Neural cell (in vitro differentiated cells): ENCODE measurements around the gene TTC39B. TPM values are rescaled to one million over a fixed set of nuclear protein-coding genes. Genes with fewer than 3 reads are reported as not detected.

Experiments
- H2AFZ ChIP-seq: fragments of 200-600, 300-800 bp; sonication (generic), shearing (Covaris generic); 2 replicates; pipeline ENCODE4 v1.6.0; 2014; ENCODE audit warnings: low read depth, mild to moderate bottlenecking, antibody characterized with exemption, low read length, moderate library complexity
- H3F3A ChIP-seq: fragments of 200-600 bp; shearing (Covaris generic); 2 replicates; pipeline ENCODE4 v1.6.1; 2016; ENCODE audit warnings: mild to moderate bottlenecking, moderate library complexity, mixed read lengths, antibody characterized with exemption, low read length; ENCODE audit not compliant: insufficient read depth, poor library complexity, severe bottlenecking
- H3K27ac ChIP-seq: fragments of 200-600, 300-800 bp; sonication (generic), shearing (Covaris generic); 2 replicates; pipeline ENCODE4 v1.5.1; 2014; ENCODE audit warnings: mild to moderate bottlenecking, low read length, moderate library complexity
- H3K27me3 ChIP-seq: fragments of 300-800, 200-600 bp; sonication (generic), shearing (Covaris generic); 2 replicates; pipeline ENCODE4 v1.6.0; 2014; ENCODE audit warnings: mild to moderate bottlenecking, low read depth, low read length, moderate library complexity; ENCODE audit not compliant: insufficient read depth
- H3K36me3 ChIP-seq: fragments of 300-800, 200-600 bp; sonication (generic), shearing (Covaris generic); 2 replicates; pipeline ENCODE4 v1.5.1; 2014; ENCODE audit warnings: mild to moderate bottlenecking, antibody characterized with exemption, low read length, moderate library complexity; ENCODE audit not compliant: insufficient read depth
- H3K4me2 ChIP-seq: fragments of 300-800, 200-600 bp; sonication (generic), shearing (Covaris generic); 2 replicates; pipeline ENCODE4 v1.6.0; 2014; ENCODE audit warnings: mild to moderate bottlenecking, low read length
- H3K4me3 ChIP-seq: fragments of 300-800, 200-600 bp; sonication (generic), shearing (Covaris generic); 2 replicates; pipeline ENCODE4 v1.5.1; 2014; ENCODE audit warnings: mild to moderate bottlenecking, low read length, moderate library complexity
- H3K79me2 ChIP-seq: fragments of 200-600 bp; shearing (Covaris generic); replicated peaks from 2 replicates; pipeline ENCODE4 v1.6.0; 2014; ENCODE audit warnings: mild to moderate bottlenecking, low read length, moderate library complexity; ENCODE audit not compliant: insufficient read depth
- H3K9ac ChIP-seq: fragments of 300-800, 200-600 bp; sonication (generic), shearing (Covaris generic); 2 replicates; pipeline ENCODE4 v1.6.1; 2016; ENCODE audit warnings: mild to moderate bottlenecking, low read length, mixed read lengths
- H3K9me2 ChIP-seq: fragments of 200-600 bp; shearing (Covaris generic); 2 replicates; pipeline ENCODE4 v1.6.1; 2016; ENCODE audit warnings: mild to moderate bottlenecking, low read length, mixed read lengths; ENCODE audit not compliant: insufficient read depth
- H3K9me3 ChIP-seq: fragments of 200-600, 300-800 bp; sonication (generic), shearing (Covaris generic); 2 replicates; pipeline ENCODE4 v1.6.1; 2016; ENCODE audit warnings: mild to moderate bottlenecking, mixed run types, low read length, moderate library complexity, mixed read lengths
- H4K20me1 ChIP-seq: fragments of 200-600 bp; shearing (Covaris generic); 2 replicates; pipeline ENCODE4 v1.6.1; 2016; ENCODE audit warnings: mild to moderate bottlenecking, mixed run types; ENCODE audit not compliant: insufficient read depth
- CTCF ChIP-seq: fragments of 450-650 bp; IDR thresholded peaks from 2 replicates; pipeline ENCODE4 v1.5.1; 2014; ENCODE audit warnings: antibody characterized with exemption, mild to moderate bottlenecking, moderate library complexity; ENCODE audit not compliant: poor library complexity, severe bottlenecking
- EP300 ChIP-seq: fragments of 450-650 bp; conservative IDR thresholded peaks from 2 replicates; pipeline ENCODE4 v1.6.1; 2014; ENCODE audit warnings: antibody characterized with exemption, mild to moderate bottlenecking, moderate library complexity; ENCODE audit not compliant: poor library complexity, severe bottlenecking
- EZH2 ChIP-seq: fragments of 200-600, 300-800 bp; shearing (Covaris generic), sonication (generic); IDR thresholded peaks from 2 replicates; pipeline ENCODE4 v1.6.1; 2014; ENCODE audit warnings: antibody characterized with exemption, low read length, borderline replicate concordance, mild to moderate bottlenecking; ENCODE audit not compliant: insufficient read depth, poor library complexity, severe bottlenecking
- MXI1 ChIP-seq: fragments of 450-650 bp; conservative IDR thresholded peaks from 2 replicates; pipeline ENCODE4 v1.6.1; 2014; ENCODE audit warnings: antibody characterized with exemption, mild to moderate bottlenecking; ENCODE audit not compliant: poor library complexity, severe bottlenecking
- POLR2AphosphoS5 ChIP-seq: IDR thresholded peaks from 2 replicates; pipeline ENCODE4 v1.6.1; 2012
- RAD21 ChIP-seq: fragments of 450-650 bp; conservative IDR thresholded peaks from 2 replicates; pipeline ENCODE4 v1.6.1; 2014; ENCODE audit warnings: antibody characterized with exemption, mild to moderate bottlenecking, moderate library complexity
- REST ChIP-seq: IDR thresholded peaks from 2 replicates; pipeline ENCODE4 v1.6.1; 2012; ENCODE audit warnings: borderline replicate concordance
- SMC3 ChIP-seq: fragments of 450-650 bp; conservative IDR thresholded peaks from 2 replicates; pipeline ENCODE4 v1.6.1; 2014; ENCODE audit warnings: antibody characterized with exemption, mild to moderate bottlenecking, moderate library complexity; ENCODE audit not compliant: poor library complexity
- TAF1 ChIP-seq: IDR thresholded peaks from 2 replicates; pipeline ENCODE4 v1.6.1; 2012; ENCODE audit warnings: low read depth
- polyA plus RNA-seq: library from polyadenylated mRNA; depleted of rRNA; stranded (reverse); fragments of >200 nt; gene quantifications from 2 replicates; pipeline ENCODE4 v1.2.3, GENCODE V29; 2014

TTC39B gene
- polyA plus RNA-seq, 1 donor from 2014 or later, result 2.8 TPM

- Histone ChIP-seq H2AFZ (no peak overlapping the region), H3K9me3 (no peaks in the 10 kb centered on the region), H3K36me3 (no peaks in the 10 kb centered on the region), H3F3A (no peaks in the 10 kb centered on the region), H3K9me2 (no peaks in the 10 kb centered on the region), H3K27me3 (no peaks in the 10 kb centered on the region), H3K4me2 (no peak overlapping the region), H3K79me2 (no peaks in the 10 kb centered on the region), H3K4me3 (no peak overlapping the region), H3K27ac (no peak overlapping the region), H3K9ac (no peak overlapping the region), H4K20me1 (no peaks in the 10 kb centered on the region)
- TF ChIP-seq TAF1 (no peak), CTCF (no peak), MXI1 (no peak), EZH2 (no peak), EP300 (no peak)
Measured at GRCh38 chr9:15299374-15299939, 7.6 kb downstream of the TTC39B start.

GRCh38 chr9:15298362-15298761, 8.7 kb downstream of the TTC39B start:
- Histone ChIP-seq H3K9me2 (no peaks in the 10 kb centered on the region), H3K4me2 (no peak overlapping the region), H2AFZ (no peak overlapping the region), H3K36me3 (no peaks in the 10 kb centered on the region), H3K9me3 (no peaks in the 10 kb centered on the region), H4K20me1 (no peaks in the 10 kb centered on the region), H3K9ac (no peak overlapping the region), H3K79me2 (no peaks in the 10 kb centered on the region), H3F3A (no peaks in the 10 kb centered on the region), H3K27me3 (no peaks in the 10 kb centered on the region), H3K27ac (no peak overlapping the region), H3K4me3 (no peak overlapping the region)
- no peak for TF ChIP-seq EP300
- no peak for TF ChIP-seq EZH2
- no peak for TF ChIP-seq MXI1
- TF ChIP-seq POLR2AphosphoS5, result no peak
- TF ChIP-seq RAD21, result no peak
- no peak for TF ChIP-seq CTCF
- no peak for TF ChIP-seq TAF1
- no peak for TF ChIP-seq REST
- no peak for TF ChIP-seq SMC3
